ENCODE measurements around the gene TGFBR3L.

The TGFBR3L gene

GRCh38 chr19:7871437-7872305 lies 43.0 kb upstream of the TGFBR3L start (continued):
- no peak for TF ChIP-seq ZNF248 (tag by site-specific recombination; IDR thresholded peaks at IDR 0.05)
- TF ChIP-seq SP3 (tag by site-specific recombination; IDR thresholded peaks at IDR 0.05) = peak; percentile 96
- TF ChIP-seq ZNF513 (tag by site-specific recombination; IDR thresholded peaks at IDR 0.05) = no peak
- peak; percentile 96 for TF ChIP-seq ZNF366 (tag by site-specific recombination; conservative IDR thresholded peaks at IDR 0.05)
- no peak; the same call in 1 of the 2 replicates for TF ChIP-seq ZBTB20 (tag by site-specific recombination; IDR thresholded peaks at IDR 0.05)
- TF ChIP-seq PRDM1 (tag by site-specific recombination; IDR thresholded peaks at IDR 0.05) = peak; percentile 83
- TF ChIP-seq KLF10 (tag by site-specific recombination; IDR thresholded peaks at IDR 0.05) = peak; percentile 84
- peak; percentile 94 for TF ChIP-seq ZBTB17 (tag by site-specific recombination; IDR thresholded peaks at IDR 0.05)
- no peak for TF ChIP-seq ZNF561 (tag by site-specific recombination; IDR thresholded peaks at IDR 0.05; ENCODE audit: borderline replicate concordance)
- TF ChIP-seq ZNF514 (tag by site-specific recombination; IDR thresholded peaks at IDR 0.05) = no peak
- TF ChIP-seq GLIS2 (tag by site-specific recombination; IDR thresholded peaks at IDR 0.05) = 0 out of 2 replicates have a peak, but pooled peaks have one; percentile 9
- TF ChIP-seq ZNF324 (tag by site-specific recombination; IDR thresholded peaks at IDR 0.05) = 0 out of 2 replicates have a peak, but pooled peaks have one; percentile 10
- no peak for TF ChIP-seq REST (tag by site-specific recombination; IDR thresholded peaks at IDR 0.05)
- no peak; the same call in 1 of the 2 replicates for TF ChIP-seq KLF17 (tag by site-specific recombination; IDR thresholded peaks at IDR 0.05)
- TF ChIP-seq ZNF335 (tag by site-specific recombination; conservative IDR thresholded peaks at IDR 0.05) = peak; percentile 73

GRCh38 chr19:7872306-7873204 lies 42.1 kb upstream of the TGFBR3L start:
- H3K9me3 ChIP-seq (ENCODE audit: control insufficient read depth, insufficient read depth, low read depth, low read length) = no peaks in the 10 kb centered on the region
- ChIA-PET CTCF (interaction anchor here (0.6 to 1.6 kb wide), 7 partner anchors 10 to 492 kb away, joined by 3 to 6 read pairs (median 4); partner anchors contain the start of gene MAP2K7), POLR2A (interaction anchor here (0.6 to 2.5 kb wide), 3 partner anchors 11 to 48 kb away, joined by 5 to 15 read pairs (median 14); partner anchors contain the start of genes MAP2K7 and SNAPC2)
- peaks cover 6% of the 10 kb centered on the region for H3K4me1 ChIP-seq (ENCODE audit: control insufficient read depth, insufficient read depth, low read length)
- H3K36me3 ChIP-seq (ENCODE audit: control insufficient read depth in 2 of 2, insufficient read depth in 1 of 2, low read length in 2 of 2) = no peaks in the 10 kb centered on the region
- H3K27ac ChIP-seq (ENCODE audit: extremely low read depth, low read depth, low read length) = no peak overlapping the region
- H3K4me3 ChIP-seq (ENCODE audit: low read depth, low read length) = no peak overlapping the region
- TF ChIP-seq ZBTB21 (tag by site-specific recombination; IDR thresholded peaks at IDR 0.05) = no peak
- peak; percentile 10; the same call in 1 of the 2 replicates for TF ChIP-seq ZBTB20 (tag by site-specific recombination; IDR thresholded peaks at IDR 0.05)
- TF ChIP-seq ZNF398 (tag by site-specific recombination; IDR thresholded peaks at IDR 0.05) = 0 out of 2 replicates have a peak, but pooled peaks have one; percentile 1
- peak; percentile 80; the same call in 1 of the 2 replicates for TF ChIP-seq PATZ1 (tag by site-specific recombination; IDR thresholded peaks at IDR 0.05)
- TF ChIP-seq ZBTB8A (tag by site-specific recombination; IDR thresholded peaks at IDR 0.05) = peak; percentile 69
- 0 out of 2 replicates have a peak, but pooled peaks have one; percentile 24 for TF ChIP-seq ZNF561 (tag by site-specific recombination; IDR thresholded peaks at IDR 0.05; ENCODE audit: borderline replicate concordance)
- TF ChIP-seq ZFP3 (tag by site-specific recombination; IDR thresholded peaks at IDR 0.05; ENCODE audit: low read depth) = peak; percentile 79
- TF ChIP-seq GLIS1 (tag by site-specific recombination; IDR thresholded peaks at IDR 0.05) = peak; percentile 55
- TF ChIP-seq ZNF624 (tag by site-specific recombination; IDR thresholded peaks at IDR 0.05) = no peak
- peak; percentile 57 for TF ChIP-seq ZBTB7A (tag by site-specific recombination; IDR thresholded peaks at IDR 0.05; ENCODE audit: low read depth)
